Activated gamma-delta T cell treated with Interleukin-2 at 50 U/mL for 16 hours (primary cell): Measurements from ENCODE around the gene TUBA8.
"Not testable (repeated sequence)": the region's sequence is repeated elsewhere in the genome, so short reads cannot be mapped to it uniquely, and the experiment has no call there.

Source experiments
- DNase-seq: peaks from one replicate; pipeline ENCODE4 v3.0.0-alpha.2; 2020

Gene TUBA8

GRCh38 chr22:18136563-18137320 is 26.1 kb downstream of the TUBA8 start:
- DNase-seq: no peak

- not testable (repeated sequence) for DNase-seq
These were observed 30.4 kb downstream of the TUBA8 start for GRCh38 chr22:18141004-18141403.

GRCh38 chr22:18144105-18144504 is 33.5 kb downstream of the TUBA8 start:
- DNase-seq: no peak

GRCh38 chr22:18145676-18146388 is 35.2 kb downstream of the TUBA8 start:
- DNase-seq: no peak

- DNase-seq: no peak
These were observed 35.8 kb downstream of the TUBA8 start for GRCh38 chr22:18146389-18146753.

- DNase-seq: no peak
These were observed 37.2 kb downstream of the TUBA8 start for GRCh38 chr22:18147791-18148190.

- DNase-seq: no peak
These were observed 37.8 kb downstream of the TUBA8 start for GRCh38 chr22:18148293-18148965.

GRCh38 chr22:18152519-18152918 is 41.9 kb downstream of the TUBA8 start:
- DNase-seq: no peak

- no peak for DNase-seq
These were observed 44.3 kb downstream of the TUBA8 start for GRCh38 chr22:18154821-18155390.

- not testable (repeated sequence) for DNase-seq
These were observed 44.9 kb downstream of the TUBA8 start for GRCh38 chr22:18155546-18155945.

- DNase-seq: peak; percentile 21
These were observed 46.5 kb downstream of the TUBA8 start for GRCh38 chr22:18156878-18157713.

GRCh38 chr22:18157714-18158028 is 47.1 kb downstream of the TUBA8 start:
- no peak for DNase-seq

- not testable (repeated sequence) for DNase-seq
These were observed 50.0 kb downstream of the TUBA8 start for GRCh38 chr22:18160641-18161040.

- not testable (repeated sequence) for DNase-seq
These were observed 53.2 kb downstream of the TUBA8 start for GRCh38 chr22:18163843-18164242.

- DNase-seq: not testable (repeated sequence)
These were observed 54.0 kb downstream of the TUBA8 start for GRCh38 chr22:18164584-18164983.

GRCh38 chr22:18165356-18165755 is 54.7 kb downstream of the TUBA8 start:
- not testable (repeated sequence) for DNase-seq

- DNase-seq: not testable (repeated sequence)
These were observed 59.7 kb downstream of the TUBA8 start for GRCh38 chr22:18170284-18170683.

GRCh38 chr22:18172203-18172602 is 61.6 kb downstream of the TUBA8 start:
- not testable (repeated sequence) for DNase-seq

- not testable (repeated sequence) for DNase-seq
These were observed 62.2 kb downstream of the TUBA8 start for GRCh38 chr22:18172776-18173175.

- DNase-seq: not testable (repeated sequence)
These were observed 62.8 kb downstream of the TUBA8 start for GRCh38 chr22:18173441-18173840.
